Bronchial epithelial cell (primary cell): Measurements from ENCODE around the gene FNDC3B. TPM values are rescaled to one million over a fixed set of nuclear protein-coding genes. Genes with fewer than 3 reads are reported as not detected.

ENCODE experiments used
- DNase-seq: peaks from one replicate; pipeline ENCODE4 v3.0.0-alpha.2; 2010; ENCODE audit warnings: low read depth
- FAIRE-seq: peaks from 2 replicates; lab custom pipeline; 2011; peaks lifted over from hg19 to GRCh38; lab: Jason Lieb, UNC
- H3K27me3 ChIP-seq: 2 replicates; pipeline ENCODE4 v1.5.1; 2011; ENCODE audit warnings: low read length; ENCODE audit not compliant: control insufficient read depth, insufficient read depth
- H3K36me3 ChIP-seq: 2 replicates; pipeline ENCODE4 v1.5.1; 2011; ENCODE audit warnings: low read length; ENCODE audit not compliant: control insufficient read depth, insufficient read depth
- H3K4me3 ChIP-seq: 2 replicates; pipeline ENCODE4 v1.5.1; 2011; ENCODE audit warnings: mild to moderate bottlenecking, low read depth, low read length, control low read depth
- CTCF ChIP-seq: IDR thresholded peaks from 2 replicates; pipeline ENCODE4 v1.5.1; 2011; ENCODE audit warnings: mild to moderate bottlenecking, moderate library complexity, low read length, control low read depth, inconsistent platforms; ENCODE audit not compliant: insufficient read depth, severe bottlenecking
- total RNA-seq: library from RNA; depleted of rRNA; stranded (reverse); fragments of >200 nt; gene quantifications from 2 replicates; pipeline ENCODE4 v1.2.1, GENCODE V29; 2014

FNDC3B gene
- total RNA-seq, 1 donor from 2014 or later = 39.2 TPM

GRCh38 chr3:172190980-172191379, 151.6 kb downstream of the FNDC3B start:
- no peak for TF ChIP-seq CTCF
- Histone ChIP-seq H3K4me3 (no peak overlapping the region), H3K27me3 (no peaks in the 10 kb centered on the region), H3K36me3 (no peaks in the 10 kb centered on the region)
- DNase-seq (no peak), FAIRE-seq (no peak)

GRCh38 chr3:172191629-172192028, 152.3 kb downstream of the FNDC3B start:
- FAIRE-seq (no peak), DNase-seq (no peak)
- no peak for TF ChIP-seq CTCF
- Histone ChIP-seq H3K4me3 (no peak overlapping the region), H3K36me3 (no peaks in the 10 kb centered on the region), H3K27me3 (no peaks in the 10 kb centered on the region)

GRCh38 chr3:172192830-172193415, 153.5 kb downstream of the FNDC3B start:
- Histone ChIP-seq H3K27me3 (no peaks in the 10 kb centered on the region), H3K4me3 (no peak overlapping the region), H3K36me3 (no peaks in the 10 kb centered on the region)
- no peak for TF ChIP-seq CTCF
- no peak for DNase-seq
- FAIRE-seq = no peak

- no peak for FAIRE-seq
- TF ChIP-seq CTCF = no peak
- H3K36me3 ChIP-seq = no peaks in the 10 kb centered on the region
- no peak overlapping the region for H3K4me3 ChIP-seq
- no peak for DNase-seq
- H3K27me3 ChIP-seq = no peaks in the 10 kb centered on the region
These were observed 154.1 kb downstream of the FNDC3B start for GRCh38 chr3:172193436-172193835.

GRCh38 chr3:172194702-172195406, 155.5 kb downstream of the FNDC3B start:
- H3K36me3 ChIP-seq = no peaks in the 10 kb centered on the region
- no peak overlapping the region for H3K4me3 ChIP-seq
- TF ChIP-seq CTCF = no peak
- H3K27me3 ChIP-seq = no peaks in the 10 kb centered on the region
- no peak for FAIRE-seq
- DNase-seq = peak; percentile 38
